H1 (cell line): ENCODE measurements around the gene STARD13. TPM values are rescaled to one million over a fixed set of nuclear protein-coding genes. Genes with fewer than 3 reads are reported as not detected.

Experiments
- CTCF ChIA-PET: fragments of 300-600 bp; sonication (Branson Sonifier 250); formaldehyde crosslinking; loops from one replicate; lab custom pipeline; 2021; ENCODE audit not compliant: partially characterized antibody; lab: Charles Lee
- POLR2A ChIA-PET: fragments of 300-600 bp; sonication (Branson Sonifier 250); formaldehyde crosslinking; loops from one replicate; lab custom pipeline; 2021; ENCODE audit warnings: inconsistent platforms; ENCODE audit not compliant: partially characterized antibody; lab: Charles Lee
- DNase-seq, 2 experiments: peaks; one replicate each; pipeline versions ENCODE4 v3.0.0 to v3.0.0-alpha.2; 2010 to 2022; ENCODE audit warnings: low spot score in 2 of 2, low read depth in 1 of 2, mixed read lengths in 1 of 2
- FAIRE-seq: peaks from 2 replicates; lab custom pipeline; 2011; peaks lifted over from hg19 to GRCh38; lab: Jason Lieb, UNC
- H2AFZ ChIP-seq: 2 replicates; pipeline ENCODE4 v1.8.1; 2012; ENCODE audit warnings: low read length, inconsistent platforms
- H2AK5ac ChIP-seq: 2 replicates; pipeline ENCODE4 v1.6.1; 2013; ENCODE audit warnings: low read depth, low read length
- H2BK120ac ChIP-seq: replicated peaks from 2 replicates; pipeline ENCODE3; 2013; ENCODE audit warnings: low read depth, low read length, inconsistent platforms
- H2BK12ac ChIP-seq: 2 replicates; pipeline ENCODE4 v1.6.1; 2013; ENCODE audit warnings: low read depth, low read length
- H2BK15ac ChIP-seq: 2 replicates; pipeline ENCODE4 v1.6.1; 2013; ENCODE audit warnings: low read length
- H2BK20ac ChIP-seq: 2 replicates; pipeline ENCODE4 v1.6.1; 2013; ENCODE audit warnings: low read length
- H2BK5ac ChIP-seq: 2 replicates; pipeline ENCODE4 v1.6.1; 2013; ENCODE audit warnings: low read depth, low read length
- H3K14ac ChIP-seq: 2 replicates; pipeline ENCODE4 v1.6.1; 2013; ENCODE audit warnings: inconsistent platforms; ENCODE audit not compliant: insufficient read length
- H3K18ac ChIP-seq: 2 replicates; pipeline ENCODE4 v1.6.1; 2013; ENCODE audit warnings: low read length; ENCODE audit errors: extremely low read depth
- H3K23ac ChIP-seq: 2 replicates; pipeline ENCODE4 v1.6.1; 2013; ENCODE audit warnings: inconsistent platforms; ENCODE audit not compliant: insufficient read length
- H3K23me2 ChIP-seq: 2 replicates; pipeline ENCODE4 v1.6.1; 2013; ENCODE audit warnings: low read depth, low read length
- H3K27ac ChIP-seq: 2 replicates; pipeline ENCODE4 v1.6.1; 2011; ENCODE audit warnings: low read depth, low read length, inconsistent platforms
- H3K27me3 ChIP-seq, 4 experiments: replicated peaks in 1 of 4; 1 replicate in 1 of 4; 2 replicates in 3 of 4; pipeline versions ENCODE4 v1.6.1 to v1.8.1; 2011 to 2013; ENCODE audit warnings: low read length in 3 of 4, mild to moderate bottlenecking in 3 of 4, inconsistent platforms in 2 of 4, mixed read lengths in 2 of 4, moderate library complexity in 1 of 4; ENCODE audit not compliant: control insufficient read depth in 3 of 4, insufficient read depth in 3 of 4; ENCODE audit errors: extremely low read depth in 1 of 4
- H3K36me3 ChIP-seq, 4 experiments: 2 replicates each; pipeline versions ENCODE4 v1.6.1 to v1.8.1; 2011 to 2013; ENCODE audit warnings: mild to moderate bottlenecking in 4 of 4, low read length in 3 of 4, moderate library complexity in 2 of 4, control low read depth in 1 of 4, inconsistent platforms in 1 of 4; ENCODE audit not compliant: insufficient read depth in 4 of 4, control insufficient read depth in 2 of 4
- H3K4ac ChIP-seq: replicated peaks from 2 replicates; pipeline ENCODE3; 2013; ENCODE audit warnings: low read length, low read depth, mixed read lengths, inconsistent platforms; ENCODE audit not compliant: insufficient read length
- H3K4me1 ChIP-seq, 4 experiments: replicated peaks in 1 of 4; 1 replicate in 1 of 4; 2 replicates in 3 of 4; pipeline versions ENCODE4 v1.6.1 to v1.8.1; 2011 to 2013; ENCODE audit warnings: low read length in 3 of 4, inconsistent platforms in 2 of 4, mixed read lengths in 1 of 4; ENCODE audit not compliant: insufficient read depth in 4 of 4, control insufficient read depth in 3 of 4
- H3K4me2 ChIP-seq, 2 experiments: 2 replicates each; pipeline versions ENCODE4 v1.6.1 to v1.8.1; 2011 to 2013; ENCODE audit warnings: low read depth in 2 of 2, low read length in 2 of 2, control low read depth in 1 of 2, inconsistent platforms in 1 of 2, mild to moderate bottlenecking in 1 of 2; ENCODE audit not compliant: insufficient read depth in 1 of 2
- H3K4me3 ChIP-seq, 4 experiments: fragments of 200-600, 300-600 bp in 1 of 4; sonication (generic), shearing (Covaris generic), sonication (Bioruptor Twin) in 1 of 4; 2 replicates each; pipeline versions ENCODE4 v1.5.1 to v1.8.1; 2011 to 2016; ENCODE audit warnings: low read length in 4 of 4, low read depth in 3 of 4, control low read depth in 2 of 4, inconsistent platforms in 2 of 4, mild to moderate bottlenecking in 2 of 4, mixed read lengths in 1 of 4, moderate library complexity in 1 of 4; ENCODE audit not compliant: insufficient read depth in 2 of 4; ENCODE audit errors: extremely low read depth in 1 of 4
- H3K56ac ChIP-seq: replicated peaks from 2 replicates; pipeline ENCODE3; 2013; ENCODE audit warnings: low read depth, mild to moderate bottlenecking, mixed read lengths, low read length, inconsistent platforms; ENCODE audit not compliant: insufficient read length
- H3K79me1 ChIP-seq: 2 replicates; pipeline ENCODE4 v1.6.1; 2013; ENCODE audit warnings: low read depth, low read length, control low read depth
- H3K79me2 ChIP-seq, 2 experiments: 2 replicates each; pipeline versions ENCODE4 v1.6.1 to v1.8.1; 2012 to 2013; ENCODE audit warnings: low read length in 2 of 2, mild to moderate bottlenecking in 2 of 2, inconsistent platforms in 1 of 2; ENCODE audit not compliant: insufficient read depth in 2 of 2, control insufficient read depth in 1 of 2
- H3K9ac ChIP-seq, 4 experiments: replicated peaks in 1 of 4; 1 replicate in 1 of 4; 2 replicates in 3 of 4; pipeline versions ENCODE4 v1.6.1 to v1.8.1; 2011 to 2013; ENCODE audit warnings: low read depth in 3 of 4, low read length in 3 of 4, control low read depth in 2 of 4, mild to moderate bottlenecking in 2 of 4, moderate library complexity in 2 of 4, inconsistent platforms in 1 of 4; ENCODE audit errors: extremely low read depth in 1 of 4
- H3K9me3 ChIP-seq, 2 experiments: 2 replicates each; pipeline versions ENCODE4 v1.6.1 to v1.8.1; 2012 to 2013; ENCODE audit warnings: mild to moderate bottlenecking in 2 of 2, moderate library complexity in 2 of 2, control low read depth in 1 of 2, inconsistent platforms in 1 of 2, low read depth in 1 of 2, low read length in 1 of 2, mixed read lengths in 1 of 2; ENCODE audit not compliant: insufficient read depth in 2 of 2
- H4K20me1 ChIP-seq, 2 experiments: replicated peaks in 1 of 2; 2 replicates each; pipeline versions ENCODE3 to v1.8.1; 2011 to 2013; ENCODE audit warnings: inconsistent platforms in 2 of 2, low read length in 2 of 2, mild to moderate bottlenecking in 1 of 2; ENCODE audit not compliant: insufficient read depth in 2 of 2, control insufficient read depth in 1 of 2
- H4K5ac ChIP-seq: 2 replicates; pipeline ENCODE4 v1.6.1; 2013; ENCODE audit warnings: low read length, low read depth, mixed read lengths, inconsistent platforms; ENCODE audit not compliant: insufficient read length
- H4K8ac ChIP-seq: 2 replicates; pipeline ENCODE4 v1.8.0; 2013; ENCODE audit warnings: mild to moderate bottlenecking, moderate library complexity, low read length, inconsistent platforms; ENCODE audit not compliant: insufficient read depth; ENCODE audit errors: extremely low read depth
- H4K91ac ChIP-seq: replicated peaks from 2 replicates; pipeline ENCODE3; 2013; ENCODE audit warnings: low read length, mixed read lengths, inconsistent platforms; ENCODE audit not compliant: insufficient read length
- CBX8 ChIP-seq: fragments of 300-800, 300-1000 bp; sonication (generic); IDR thresholded peaks from 2 replicates; pipeline ENCODE4 v1.7.1; 2016; ENCODE audit warnings: low read depth, low read length, borderline replicate concordance
- EZH2 ChIP-seq: fragments of 200-600 bp; sonication (generic); IDR thresholded peaks from 2 replicates; pipeline ENCODE4 v1.7.1; 2012; ENCODE audit warnings: low read depth, mild to moderate bottlenecking, moderate library complexity, low read length, inconsistent platforms; ENCODE audit not compliant: severe bottlenecking
- KDM4A ChIP-seq: IDR thresholded peaks from one replicate; pipeline ENCODE4 v1.7.1; 2012; ENCODE audit warnings: low read depth, mild to moderate bottlenecking, moderate library complexity, low read length, inconsistent platforms; ENCODE audit not compliant: severe bottlenecking
- MAFK ChIP-seq: IDR thresholded peaks from 2 replicates; pipeline ENCODE4 v1.6.1; 2012; ENCODE audit warnings: low read depth, mild to moderate bottlenecking, improper control_type of control experiment, low read length
- MAX ChIP-seq: IDR thresholded peaks from 2 replicates; pipeline ENCODE4 v1.6.1; 2012; ENCODE audit warnings: inconsistent platforms
- POU5F1 ChIP-seq: IDR thresholded peaks from 2 replicates; pipeline ENCODE4 v1.6.1; 2011; ENCODE audit warnings: low read depth, mild to moderate bottlenecking, low read length, moderate library complexity
- SP4 ChIP-seq: IDR thresholded peaks from 2 replicates; pipeline ENCODE4 v1.6.1; 2012; ENCODE audit warnings: low read length, inconsistent platforms
- TAF1 ChIP-seq: IDR thresholded peaks from 2 replicates; pipeline ENCODE4 v1.6.1; 2011; ENCODE audit warnings: mild to moderate bottlenecking, low read depth, low read length
- USF2 ChIP-seq: IDR thresholded peaks from 2 replicates; pipeline ENCODE4 v1.6.1; 2011; ENCODE audit warnings: low read length, improper control_type of control experiment
- WGBS, 2 experiments: shearing (Covaris generic) in 1 of 2; methylation state at CpG; one replicate each; pipeline versions ENCODE4 v1.1.6 to v1.1.7; 2013 to 2015; ENCODE audit warnings: low lambda C conversion rate in 2 of 2, mixed read lengths in 2 of 2, inconsistent platforms in 1 of 2, low coverage in 1 of 2, missing lambda C conversion rate in 1 of 2; ENCODE audit not compliant: insufficient replicate concordance in 2 of 2, insufficient coverage in 1 of 2, insufficient read length in 1 of 2; ENCODE audit errors: extremely low coverage in 1 of 2, missing lambda C conversion rate in 1 of 2; 5-methylcytosine and 5-hydroxymethylcytosine counted together
- polyA plus RNA-seq, 7 experiments: library from polyadenylated mRNA; depleted of rRNA in 3 of 7; stranded (reverse) in 5 of 7; unstranded in 2 of 7; fragments of >200 nt in 5 of 7; fragments of 200-250 nt in 2 of 7; gene quantifications; 1 replicate in 5 of 7; 2 replicates in 1 of 7; 4 replicates in 1 of 7; pipeline versions ENCODE4 v1.2.1 to v1.2.3, GENCODE V29; 2011 to 2013; ENCODE audit warnings: missing spikeins in 2 of 7, mixed read lengths in 2 of 7
- total RNA-seq: library from RNA; stranded (reverse); fragmentation: NEBNext Ultra II Directional; extraction: Animal tissue kit (Norgen Biotek cat#: 25700); gene quantifications from 2 replicates; pipeline ENCODE4 v1.2.1, GENCODE V29; 2021
- TF ChIP-seq, protein P1 (sequence below): IDR thresholded peaks from 2 replicates; pipeline ENCODE4 v1.6.1; 2012; ENCODE audit warnings: inconsistent platforms

Gene STARD13
- total and polyA plus RNA-seq, 2 of the 8 experiments (the other 6 are each of a cell fraction or from before 2014, with no cell fraction given): 0.82 to 2.9 TPM

GRCh38 chr13:33189470-33189869, 96.1 kb downstream of the STARD13 start:
- Histone ChIP-seq H3K14ac (no peak overlapping the region), H4K8ac (no peak overlapping the region), H2AK5ac (no peak overlapping the region), H3K9ac (no peak overlapping the region), H2AFZ (no peak overlapping the region), H3K79me2 (no peaks in the 10 kb centered on the region), H3K9me3 (no peaks in the 10 kb centered on the region), H4K91ac (no peak overlapping the region), H2BK12ac (no peak overlapping the region), H3K4me3 (no peak overlapping the region), H3K56ac (no peak overlapping the region), H4K5ac (no peak overlapping the region), H3K4me1 (peaks cover 0 to 10% (median 2%) of the 10 kb centered on the region in 4 experiments; a peak in 3 of 7 replicates), H3K23ac (no peak overlapping the region), H3K36me3 (no peaks in the 10 kb centered on the region), H2BK15ac (no peak overlapping the region), H3K18ac (no peak overlapping the region), H2BK5ac (no peak overlapping the region), H3K23me2 (no peaks in the 10 kb centered on the region), H3K79me1 (no peaks in the 10 kb centered on the region), H3K4ac (no peak overlapping the region), H3K27ac (no peak overlapping the region), H2BK20ac (no peak overlapping the region), H4K20me1 (no peaks in the 10 kb centered on the region), H2BK120ac (no peak overlapping the region), H3K27me3 (no peaks in the 10 kb centered on the region), H3K4me2 (no peak overlapping the region)
- no peak for DNase-seq
- WGBS, 2 experiments: 88% methylated on average over 6 of the region's 6 CpGs; no CpG with 5 or more reads in 1 of the 2 experiments
- CTCF ChIA-PET: interaction anchor here (1.2 kb wide), 1 partner anchor 172 kb away, joined by 4 read pairs; no protein-coding TSS in a partner anchor
- POLR2A ChIA-PET: no interaction called here
- TF ChIP-seq, protein P1, sequence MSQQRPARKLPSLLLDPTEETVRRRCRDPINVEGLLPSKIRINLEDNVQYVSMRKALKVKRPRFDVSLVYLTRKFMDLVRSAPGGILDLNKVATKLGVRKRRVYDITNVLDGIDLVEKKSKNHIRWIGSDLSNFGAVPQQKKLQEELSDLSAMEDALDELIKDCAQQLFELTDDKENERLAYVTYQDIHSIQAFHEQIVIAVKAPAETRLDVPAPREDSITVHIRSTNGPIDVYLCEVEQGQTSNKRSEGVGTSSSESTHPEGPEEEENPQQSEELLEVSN: no peak
- TF ChIP-seq KDM4A: no peak
- TF ChIP-seq CBX8: no peak
- TF ChIP-seq MAX: no peak
- TF ChIP-seq USF2: no peak
- TF ChIP-seq MAFK: no peak
- TF ChIP-seq POU5F1: no peak
- TF ChIP-seq TAF1: no peak
- TF ChIP-seq SP4: no peak
- no peak for TF ChIP-seq EZH2
- no peak for FAIRE-seq
